ENCODE data around the gene PTAFR.

PTAFR gene

GRCh38 chr1:28126212-28126611 is 50.3 kb downstream of the PTAFR start:
- no peak for ATAC-seq
- TF ChIP-seq ZFP3 (CRISPR knock-in tag; IDR thresholded peaks at IDR 0.05) (no peak), GLIS3 (CRISPR knock-in tag; IDR thresholded peaks at IDR 0.05) (no peak), POU6F1 (CRISPR knock-in tag; IDR thresholded peaks at IDR 0.05; ENCODE audit: borderline replicate concordance, low read depth) (no peak), CSDC2 (CRISPR knock-in tag; IDR thresholded peaks at IDR 0.05) (no peak), ZNF8 (CRISPR knock-in tag; IDR thresholded peaks at IDR 0.05) (no peak), TSHZ2 (CRISPR knock-in tag; IDR thresholded peaks at IDR 0.05) (no peak), ISL1 (CRISPR knock-in tag; IDR thresholded peaks at IDR 0.05) (no peak), ZNF565 (CRISPR knock-in tag; conservative IDR thresholded peaks at IDR 0.05; ENCODE audit: low read depth) (no peak), CSRNP3 (CRISPR knock-in tag; IDR thresholded peaks at IDR 0.05) (no peak), TCF4 (CRISPR knock-in tag; IDR thresholded peaks at IDR 0.05; ENCODE audit: borderline replicate concordance) (no peak), ESRRG (CRISPR knock-in tag; IDR thresholded peaks at IDR 0.05) (no peak), OSR1 (CRISPR knock-in tag; IDR thresholded peaks at IDR 0.05) (no peak)

- ATAC-seq, result peak; percentile 61
- TF ChIP-seq ZFP3 (CRISPR knock-in tag; IDR thresholded peaks at IDR 0.05) (no peak), OSR1 (CRISPR knock-in tag; IDR thresholded peaks at IDR 0.05) (no peak), CREB5 (CRISPR knock-in tag; IDR thresholded peaks at IDR 0.05; ENCODE audit: low read depth) (no peak), GLIS3 (CRISPR knock-in tag; IDR thresholded peaks at IDR 0.05) (no peak), ESRRG (CRISPR knock-in tag; IDR thresholded peaks at IDR 0.05) (no peak), SNAI2 (CRISPR knock-in tag; IDR thresholded peaks at IDR 0.05) (no peak), POU6F1 (CRISPR knock-in tag; IDR thresholded peaks at IDR 0.05; ENCODE audit: borderline replicate concordance, low read depth) (no peak), ZC3H10 (CRISPR knock-in tag; IDR thresholded peaks at IDR 0.05) (no peak), ARNTL (CRISPR knock-in tag; IDR thresholded peaks at IDR 0.05; ENCODE audit: borderline replicate concordance, low read depth) (no peak), CSRNP3 (CRISPR knock-in tag; IDR thresholded peaks at IDR 0.05) (no peak), ZNF70 (CRISPR knock-in tag; IDR thresholded peaks at IDR 0.05) (no peak)
Observed at GRCh38 chr1:28123461-28123961, 53.0 kb downstream of the PTAFR start.

- ATAC-seq, result no peak
- TF ChIP-seq CSDC2 (CRISPR knock-in tag; IDR thresholded peaks at IDR 0.05), result no peak
Observed at GRCh38 chr1:28122183-28122582, 54.3 kb downstream of the PTAFR start.

GRCh38 chr1:28119556-28119955 is 56.9 kb downstream of the PTAFR start:
- TF ChIP-seq PPARA (CRISPR knock-in tag; IDR thresholded peaks at IDR 0.05; ENCODE audit: borderline replicate concordance) (no peak), PATZ1 (CRISPR knock-in tag; IDR thresholded peaks at IDR 0.05; ENCODE audit: borderline replicate concordance) (no peak), ZNF565 (CRISPR knock-in tag; conservative IDR thresholded peaks at IDR 0.05; ENCODE audit: low read depth) (no peak), CREB5 (CRISPR knock-in tag; IDR thresholded peaks at IDR 0.05; ENCODE audit: low read depth) (no peak), CSDC2 (CRISPR knock-in tag; IDR thresholded peaks at IDR 0.05) (no peak)
- ATAC-seq, result no peak

Measured in SK-N-SH treated with all-trans-retinoic acid at 6 μM for 48 hours (cell line).